ENCODE data around the gene GPN2.

Gene GPN2

DNA sequence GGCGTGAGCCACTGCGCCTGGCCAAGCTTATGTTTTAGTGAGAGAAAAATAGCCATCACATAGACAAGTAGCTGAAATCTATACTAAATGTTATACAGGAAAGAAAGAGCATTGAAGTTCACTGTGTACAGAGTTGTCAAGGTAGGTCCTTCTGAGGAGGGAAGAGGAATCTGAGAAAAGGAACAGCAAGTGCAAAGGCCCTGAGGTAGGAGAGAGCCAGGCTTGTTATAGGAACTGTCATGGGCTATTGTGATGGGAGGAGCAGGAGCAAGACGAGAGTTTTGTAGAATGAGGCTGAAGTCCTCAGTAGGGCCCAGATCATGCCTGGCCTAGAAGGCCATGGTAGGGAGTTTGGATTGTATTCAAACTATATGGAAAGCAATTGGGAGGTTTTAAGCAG lies 59.0 kb downstream of the GPN2 start:
- no peak for DNase-seq

DNA sequence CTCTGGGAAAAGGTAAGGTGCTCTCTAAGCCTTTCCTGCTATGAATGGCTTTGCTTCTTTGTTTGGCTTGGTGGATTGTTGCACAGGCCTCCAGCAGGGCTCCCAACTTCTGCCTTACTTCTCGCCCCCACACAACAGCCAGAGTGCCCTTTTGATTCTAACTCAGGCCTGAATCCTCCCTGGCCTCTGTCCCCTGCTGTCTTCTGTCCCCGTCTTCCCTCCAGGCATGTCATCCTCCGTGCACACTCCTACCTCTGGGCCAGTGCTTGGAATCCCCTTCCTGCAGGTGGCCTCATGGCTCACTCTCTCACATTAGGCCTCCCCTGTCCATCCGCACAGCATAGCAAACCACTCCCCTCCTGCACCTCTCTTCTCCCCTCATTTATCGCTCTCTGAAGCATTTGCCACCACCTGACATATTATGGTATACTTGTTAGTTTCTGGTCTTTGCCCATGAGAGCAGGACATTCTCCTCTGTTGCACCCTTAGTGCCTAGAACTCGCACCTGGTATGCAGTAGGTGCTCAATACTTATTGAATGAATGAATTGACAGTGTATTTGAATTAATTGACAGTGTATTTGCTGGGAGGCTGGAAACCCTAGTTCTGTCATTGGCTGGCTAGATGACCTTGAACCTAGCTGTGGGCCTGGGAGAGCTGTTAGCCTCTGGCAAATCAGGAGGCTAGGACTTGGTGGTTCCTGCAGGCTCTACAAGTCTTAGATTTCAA lies 60.7 kb downstream of the GPN2 start:
- no peak for DNase-seq

DNA sequence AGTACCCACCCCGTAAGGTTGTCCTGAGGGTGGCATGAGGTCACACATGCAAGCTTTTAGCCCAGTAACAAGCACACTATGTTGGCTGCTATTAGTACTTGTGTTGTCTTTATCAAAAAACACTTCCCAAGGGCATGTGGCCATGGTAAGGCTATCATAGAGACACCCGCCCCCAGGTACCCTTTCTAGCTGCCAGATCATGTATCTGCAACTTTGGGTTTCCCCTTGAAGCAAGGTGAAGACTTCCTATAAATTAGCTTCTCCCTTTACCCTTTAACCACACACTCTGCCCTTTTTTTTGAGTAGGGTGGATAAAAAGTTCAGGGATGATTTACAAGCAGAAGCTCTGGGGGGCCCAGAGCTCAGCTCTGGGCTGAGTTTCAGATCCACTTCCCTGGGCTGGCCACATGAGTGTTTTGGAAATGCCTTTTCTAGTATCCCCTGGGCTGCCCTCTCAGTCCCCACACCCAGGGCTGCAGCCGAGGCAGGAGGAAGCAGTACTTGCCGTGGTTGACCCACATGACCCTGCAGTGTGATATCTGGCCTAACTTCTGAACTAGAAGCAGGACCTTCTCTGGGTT lies 61.6 kb downstream of the GPN2 start:
- DNase-seq: no peak

GRCh38 chr1:26827663-26828062 lies 62.4 kb downstream of the GPN2 start:
- DNase-seq: no peak

GRCh38 chr1:26827106-26827604 lies 62.9 kb downstream of the GPN2 start:
- no peak for DNase-seq

DNA sequence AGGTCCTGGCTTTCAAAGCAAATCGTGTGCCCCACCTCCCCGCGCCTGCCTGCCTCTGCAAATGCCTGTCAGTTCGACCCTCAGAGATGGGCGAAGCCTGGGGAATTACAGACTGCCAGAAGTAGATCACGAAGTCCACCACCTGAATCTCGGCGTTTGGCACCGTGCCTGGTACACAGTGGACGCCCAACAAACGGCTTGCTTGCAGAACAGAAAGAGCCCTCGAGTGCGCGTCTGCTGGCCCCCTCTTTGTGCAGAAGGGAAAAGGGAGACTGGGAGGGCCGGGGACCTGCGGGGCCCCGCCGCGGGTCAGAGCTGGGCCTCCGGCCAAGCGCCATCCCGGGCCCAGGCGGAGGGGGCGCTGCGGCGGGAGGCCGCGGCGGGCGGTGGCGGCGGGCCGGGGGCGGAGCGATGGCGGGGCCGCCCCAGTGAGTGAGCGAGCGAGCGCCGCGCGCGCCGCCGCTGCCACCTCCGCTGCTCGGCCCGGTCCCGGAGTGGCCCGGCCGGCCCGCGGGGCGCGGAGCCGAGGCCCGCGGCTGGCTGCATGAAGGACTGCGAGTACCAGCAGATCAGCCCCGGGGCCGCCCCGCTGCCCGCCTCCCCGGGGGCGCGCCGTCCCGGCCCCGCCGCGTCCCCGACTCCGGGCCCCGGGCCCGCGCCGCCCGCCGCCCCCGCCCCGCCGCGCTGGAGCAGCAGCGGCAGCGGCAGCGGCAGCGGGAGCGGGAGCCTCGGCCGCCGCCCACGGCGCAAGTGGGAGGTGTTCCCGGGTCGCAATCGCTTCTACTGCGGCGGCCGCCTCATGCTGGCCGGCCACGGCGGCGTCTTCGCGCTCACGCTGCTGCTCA lies 63.6 kb downstream of the GPN2 start, which contains the start of gene ZDHHC18:
Gene ZDHHC18, plus strand, starts transcription at position 428 of the 845 bp plus-strand sequence. Its CDS starts 117 bp downstream, at position 545.
- no peak for DNase-seq

Measured in SHP77 treated with DMSO at 0.1 percent for 48 hours (cell line).